Right lobe of liver (tissue), 6 donors: ENCODE results near the gene TRIP12. TPM values are rescaled to one million over a fixed set of nuclear protein-coding genes. Genes with fewer than 3 reads are reported as not detected.

Experiments used
- ATAC-seq, 4 donors: fragments of 200-7000 bp; cut with Tn5 transposase; one replicate each; pipeline ENCODE4 v1.9.1; 2020; ENCODE audit warnings: mild to moderate bottlenecking in 4 of 4, moderate library complexity in 4 of 4
- DNase-seq, 3 donors: peaks; one replicate each; pipeline ENCODE4 v3.0.0-alpha.2; 2020
- H3K27ac ChIP-seq, 3 donors: fragments of 200-600 bp; one replicate each; pipeline ENCODE4 v1.8.0; 2022
- H3K27me3 ChIP-seq, 2 donors: fragments of 200-600 bp; one replicate each; pipeline ENCODE4 v1.8.0; 2022
- H3K36me3 ChIP-seq, 4 donors: fragments of 200-600 bp; sonication (generic) in 1 of 4; one replicate each; pipeline versions ENCODE4 v1.5.1 to v1.8.0; 2017 to 2022; ENCODE audit warnings: control low read depth in 1 of 4
- H3K4me1 ChIP-seq, 4 donors: fragments of 200-600 bp; sonication (generic) in 1 of 4; one replicate each; pipeline versions ENCODE4 v1.5.1 to v1.8.0; 2017 to 2022; ENCODE audit warnings: control low read depth in 1 of 4
- H3K4me3 ChIP-seq, 3 donors: fragments of 200-600 bp; one replicate each; pipeline ENCODE4 v1.8.0; 2022
- H3K9me3 ChIP-seq, 4 donors: fragments of 200-600 bp; sonication (generic) in 1 of 4; one replicate each; pipeline versions ENCODE4 v1.5.1 to v1.8.0; 2017 to 2022; ENCODE audit warnings: control low read depth in 1 of 4
- CTCF ChIP-seq, 4 donors: fragments of 200-600 bp in 3 of 4; fragments of 450-650 bp in 1 of 4; IDR thresholded peaks; one replicate each; pipeline versions ENCODE4 v1.5.1 to v1.8.0; 2016 to 2022; ENCODE audit warnings: antibody characterized with exemption in 4 of 4, mild to moderate bottlenecking in 2 of 4
- POLR2A ChIP-seq: fragments of 450-650 bp; IDR thresholded peaks from one replicate; pipeline ENCODE4 v1.6.1; 2017; ENCODE audit warnings: antibody characterized with exemption, mild to moderate bottlenecking
- WGBS: methylation state at CpG from one replicate; pipeline ENCODE4 v1.1.6; 2018; ENCODE audit warnings: low coverage, low lambda C conversion rate; ENCODE audit not compliant: insufficient coverage; ENCODE audit errors: missing lambda C conversion rate; 5-methylcytosine and 5-hydroxymethylcytosine counted together
- intact Hi-C, 2 donors: fragments of 100-400 bp; cut with DNase I; formaldehyde crosslinking; loops; one replicate each; pipeline versions ENCODE4 v1.11.2 to v1.14.1; 2022
- total RNA-seq, 6 experiments: library from RNA; depleted of rRNA in 2 of 6; stranded (reverse); fragments of >200 nt in 2 of 6; fragmentation: NEBNext Ultra II Directional in 3 of 6; extraction: Animal tissue kit (Norgen Biotek cat#: 25700) in 3 of 6; gene quantifications; one replicate each; pipeline versions ENCODE4 v1.1.0 to v1.2.4, GENCODE V29; 2016 to 2023
- donor health status: DM: no; HTN: yes; CAD: no.
- donor health status: DM: no; HTN: no; CAD: no.
- donor health status: DM: no; HTN: no; CAD: no.
- donor health status: DM: no; HTN: yes; CAD: no.
- donor health status: DM: no; HTN: yes; CAD: no.

The TRIP12 gene
- total RNA-seq, 6 experiments from 2014 or later: 66.5 to 98.0 (median 85.4) TPM

- no peak for ATAC-seq
- no peaks in the 10 kb centered on the region for H3K9me3 ChIP-seq
- no peak for DNase-seq
- H3K4me1 ChIP-seq: peaks cover 0 to 24% (median 5%) of the 10 kb centered on the region in 4 donors
- no peak for TF ChIP-seq CTCF (IDR thresholded peaks at IDR 0.05)
- no peak for TF ChIP-seq POLR2A
- H3K27me3 ChIP-seq: no peaks in the 10 kb centered on the region
- no peaks in the 10 kb centered on the region for H3K36me3 ChIP-seq
- WGBS: 100% methylated on average over 1 of the region's 1 CpG
- no peak overlapping the region for H3K4me3 ChIP-seq
- intact Hi-C loops: no loop called here
- H3K27ac ChIP-seq: no peak overlapping the region
Measured at GRCh38 chr2:229887441-229887840, 34.4 kb downstream of the TRIP12 start.

- DNase-seq (no peak), ATAC-seq (peak; percentile 36 to 62 (median 60))
- H3K27me3 ChIP-seq: no peaks in the 10 kb centered on the region
- H3K4me3 ChIP-seq: no peak overlapping the region
- TF ChIP-seq CTCF (IDR thresholded peaks at IDR 0.05) (no peak), POLR2A (no peak)
- H3K9me3 ChIP-seq: no peaks in the 10 kb centered on the region
- intact Hi-C loops: no loop called here
- peaks cover 0 to 41% (median 8%) of the 10 kb centered on the region in 4 donors for H3K4me1 ChIP-seq
- no peaks in the 10 kb centered on the region for H3K36me3 ChIP-seq
- no peak overlapping the region for H3K27ac ChIP-seq
- 46% methylated on average over 5 of the region's 5 CpGs for WGBS
Measured at GRCh38 chr2:229884775-229885699, 36.8 kb downstream of the TRIP12 start.

GRCh38 chr2:229882583-229882982 is 39.2 kb downstream of the TRIP12 start:
- intact Hi-C loops: no loop called here
- ATAC-seq (no peak), DNase-seq (no peak)
- TF ChIP-seq POLR2A (no peak), CTCF (IDR thresholded peaks at IDR 0.05) (no peak)
- Histone ChIP-seq H3K9me3 (no peaks in the 10 kb centered on the region), H3K27me3 (no peaks in the 10 kb centered on the region), H3K36me3 (peaks cover 0 to 20% (median 7%) of the 10 kb centered on the region in 4 donors), H3K4me1 (peaks cover 0 to 41% (median 8%) of the 10 kb centered on the region in 4 donors), H3K27ac (no peak overlapping the region), H3K4me3 (no peak overlapping the region)
- WGBS: 91% methylated on average over 2 of the region's 2 CpGs

GRCh38 chr2:229880892-229881586 is 40.8 kb downstream of the TRIP12 start:
- ATAC-seq (peak; percentile 39 to 58 (median 54)), DNase-seq (no peak)
- intact Hi-C loops: no loop called here
- H3K4me1 ChIP-seq: peaks cover 0 to 40% (median 8%) of the 10 kb centered on the region in 4 donors
- peaks cover 0 to 36% (median 7%) of the 10 kb centered on the region in 4 donors for H3K36me3 ChIP-seq
- 35% methylated on average over 5 of the region's 5 CpGs for WGBS
- H3K4me3 ChIP-seq: no peak overlapping the region
- TF ChIP-seq CTCF (IDR thresholded peaks at IDR 0.05) (no peak), POLR2A (no peak)
- H3K27ac ChIP-seq: peak overlapping the region in 2 of 3 donors; percentile 16 to 33
- no peaks in the 10 kb centered on the region for H3K9me3 ChIP-seq
- H3K27me3 ChIP-seq: no peaks in the 10 kb centered on the region
